ENCODE measurements around the gene NTSR1.

DNA sequence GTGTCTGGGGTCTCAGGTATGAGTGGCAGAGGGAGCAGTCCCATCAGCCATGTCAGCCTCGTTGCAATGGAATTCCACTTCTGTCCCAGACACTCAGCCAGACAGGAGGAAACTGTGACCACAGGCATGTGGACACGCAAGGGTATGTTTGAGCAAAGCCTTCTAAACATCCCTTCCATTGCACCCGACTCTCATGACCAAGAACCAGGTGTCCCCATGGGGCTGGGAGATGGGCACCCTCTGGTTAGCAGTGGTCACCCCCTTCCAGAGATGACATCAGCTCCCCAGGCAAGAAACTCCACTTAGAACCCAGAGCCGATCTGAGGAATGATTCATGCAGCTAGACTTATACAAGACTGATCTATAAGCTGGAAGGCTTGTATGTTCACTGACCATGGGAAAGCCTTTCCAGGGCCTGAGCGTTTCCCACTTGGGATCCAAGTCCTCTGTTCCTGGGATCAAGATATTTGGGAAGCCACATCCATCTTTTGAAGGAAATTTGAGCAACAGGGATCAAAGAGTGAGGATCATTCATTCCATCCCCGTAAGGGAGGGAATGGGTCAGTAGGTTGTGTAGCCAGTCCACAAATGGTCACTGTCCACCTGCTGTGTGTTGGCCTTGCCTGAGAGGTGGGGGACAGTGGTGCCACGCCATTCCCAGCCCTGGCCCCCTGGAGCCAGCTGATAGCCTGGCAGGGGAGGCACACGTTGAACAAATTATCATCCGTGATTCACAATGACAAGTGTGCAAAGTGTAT lies 83.7 kb downstream of the NTSR1 start:
- TF ChIP-seq, protein P1, sequence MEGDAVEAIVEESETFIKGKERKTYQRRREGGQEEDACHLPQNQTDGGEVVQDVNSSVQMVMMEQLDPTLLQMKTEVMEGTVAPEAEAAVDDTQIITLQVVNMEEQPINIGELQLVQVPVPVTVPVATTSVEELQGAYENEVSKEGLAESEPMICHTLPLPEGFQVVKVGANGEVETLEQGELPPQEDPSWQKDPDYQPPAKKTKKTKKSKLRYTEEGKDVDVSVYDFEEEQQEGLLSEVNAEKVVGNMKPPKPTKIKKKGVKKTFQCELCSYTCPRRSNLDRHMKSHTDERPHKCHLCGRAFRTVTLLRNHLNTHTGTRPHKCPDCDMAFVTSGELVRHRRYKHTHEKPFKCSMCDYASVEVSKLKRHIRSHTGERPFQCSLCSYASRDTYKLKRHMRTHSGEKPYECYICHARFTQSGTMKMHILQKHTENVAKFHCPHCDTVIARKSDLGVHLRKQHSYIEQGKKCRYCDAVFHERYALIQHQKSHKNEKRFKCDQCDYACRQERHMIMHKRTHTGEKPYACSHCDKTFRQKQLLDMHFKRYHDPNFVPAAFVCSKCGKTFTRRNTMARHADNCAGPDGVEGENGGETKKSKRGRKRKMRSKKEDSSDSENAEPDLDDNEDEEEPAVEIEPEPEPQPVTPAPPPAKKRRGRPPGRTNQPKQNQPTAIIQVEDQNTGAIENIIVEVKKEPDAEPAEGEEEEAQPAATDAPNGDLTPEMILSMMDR (IDR thresholded peaks at IDR 0.05): no peak
- TF ChIP-seq POLR2A (IDR thresholded peaks at IDR 0.05) (no peak), EP300 (IDR thresholded peaks at IDR 0.05) (no peak)

Data from ovary (tissue), 3 donors.